Keratinocyte (primary cell): ENCODE results near the gene OR6N2. TPM values are rescaled to one million over a fixed set of nuclear protein-coding genes. Genes with fewer than 3 reads are reported as not detected.

Experiments used
- DNase-seq: peaks from one replicate; pipeline ENCODE4 v3.0.0-alpha.2; 2011; ENCODE audit warnings: low read depth, missing footprints, low spot score
- FAIRE-seq: peaks from 2 replicates; lab custom pipeline; 2011; peaks lifted over from hg19 to GRCh38; lab: Jason Lieb, UNC
- H2AFZ ChIP-seq: 2 replicates; pipeline ENCODE4 v1.6.0; 2012; ENCODE audit warnings: low read length, control low read depth, inconsistent platforms; ENCODE audit not compliant: control insufficient read depth
- H3K27ac ChIP-seq: 2 replicates; pipeline ENCODE4 v1.5.1; 2011; ENCODE audit warnings: low read length; ENCODE audit not compliant: control insufficient read depth, insufficient read depth
- H3K27me3 ChIP-seq: 3 replicates; pipeline ENCODE4 v1.6.0; 2011; ENCODE audit warnings: low read length; ENCODE audit not compliant: control insufficient read depth, insufficient read depth; ENCODE audit errors: extremely low read depth
- H3K36me3 ChIP-seq, 2 experiments: 2 replicates in 1 of 2; 3 replicates in 1 of 2; pipeline ENCODE4 v1.5.1; 2011; ENCODE audit warnings: low read length in 2 of 2, mild to moderate bottlenecking in 1 of 2; ENCODE audit not compliant: control insufficient read depth in 2 of 2, insufficient read depth in 2 of 2; ENCODE audit errors: extremely low read depth in 1 of 2
- H3K4me1 ChIP-seq: 3 replicates; pipeline ENCODE4 v1.5.1; 2011; ENCODE audit warnings: low read length; ENCODE audit not compliant: control insufficient read depth, insufficient read depth; ENCODE audit errors: extremely low read depth
- H3K4me2 ChIP-seq: 3 replicates; pipeline ENCODE4 v1.6.0; 2011; ENCODE audit warnings: low read depth, low read length; ENCODE audit not compliant: control insufficient read depth, insufficient read depth; ENCODE audit errors: extremely low read depth
- H3K4me3 ChIP-seq, 3 experiments: fragments of 200-600 bp in 1 of 3; sonication (generic) in 1 of 3; 2 replicates in 2 of 3; 3 replicates in 1 of 3; pipeline ENCODE4 v1.5.1; 2011 to 2016; ENCODE audit warnings: low read length in 3 of 3, mild to moderate bottlenecking in 3 of 3, control low read depth in 2 of 3, inconsistent platforms in 1 of 3, low read depth in 1 of 3, mixed read lengths in 1 of 3, mixed run types in 1 of 3, moderate library complexity in 1 of 3; ENCODE audit not compliant: control insufficient read depth in 2 of 3, insufficient read depth in 2 of 3; ENCODE audit errors: extremely low read depth in 1 of 3
- H3K79me2 ChIP-seq: 2 replicates; pipeline ENCODE4 v1.6.0; 2012; ENCODE audit warnings: low read length; ENCODE audit not compliant: control insufficient read depth, insufficient read depth
- H3K9ac ChIP-seq: 3 replicates; pipeline ENCODE4 v1.6.0; 2011; ENCODE audit warnings: low read length; ENCODE audit not compliant: control insufficient read depth, insufficient read depth; ENCODE audit errors: extremely low read depth
- H3K9me1 ChIP-seq: 3 replicates; pipeline ENCODE4 v1.6.0; 2011; ENCODE audit warnings: low read length; ENCODE audit not compliant: control insufficient read depth, insufficient read depth; ENCODE audit errors: extremely low read depth
- H3K9me3 ChIP-seq: 2 replicates; pipeline ENCODE4 v1.5.1; 2012; ENCODE audit warnings: low read depth, low read length; ENCODE audit not compliant: control insufficient read depth
- H4K20me1 ChIP-seq: 3 replicates; pipeline ENCODE4 v1.6.0; 2011; ENCODE audit warnings: low read length; ENCODE audit not compliant: control insufficient read depth, insufficient read depth; ENCODE audit errors: extremely low read depth
- CTCF ChIP-seq, 3 experiments: IDR thresholded peaks in 1 of 3; conservative IDR thresholded peaks in 1 of 3; optimal IDR thresholded peaks in 1 of 3; 2 replicates in 2 of 3; 3 replicates in 1 of 3; pipeline versions ENCODE3 to v1.5.1; 2011; ENCODE audit warnings: low read length in 3 of 3, mild to moderate bottlenecking in 3 of 3, moderate library complexity in 2 of 3, control low read depth in 1 of 3, inconsistent platforms in 1 of 3; ENCODE audit not compliant: insufficient read depth in 2 of 3; ENCODE audit errors: extremely low read depth in 1 of 3
- EZH2 ChIP-seq: IDR thresholded peaks from one replicate; pipeline ENCODE4 v1.6.1; 2012; ENCODE audit warnings: inconsistent platforms, mild to moderate bottlenecking, low read length, moderate library complexity
- dilution Hi-C: fragments of 300-500 bp; cut with MboI; formaldehyde crosslinking; loops from one replicate; pipeline ENCODE4 v1.7.0; 2020; ENCODE audit warnings: low sequenced_read_pairs; ENCODE audit not compliant: extremely low pct_ligation_motif_present
- polyA plus RNA-seq, 5 experiments: library from polyadenylated mRNA; depleted of rRNA in 3 of 5; stranded (reverse) in 3 of 5; stranded (forward) in 1 of 5; unstranded in 1 of 5; fragments of >200 nt; gene quantifications; 1 replicate in 1 of 5; 2 replicates in 3 of 5; 3 replicates in 1 of 5; pipeline versions ENCODE4 v1.2.1 to v1.2.3, GENCODE V29; 2011 to 2012; ENCODE audit warnings: missing spikeins in 2 of 5, low read depth in 1 of 5, low replicate concordance in 1 of 5

Gene OR6N2
- polyA plus RNA-seq, 1 donor (not counting 4 experiments of a cell fraction or from before 2014, with no cell fraction given): not detected

- Histone ChIP-seq H3K4me2 (no peak overlapping the region), H3K27ac (no peak overlapping the region), H3K27me3 (no peaks in the 10 kb centered on the region), H4K20me1 (no peaks in the 10 kb centered on the region), H2AFZ (no peak overlapping the region), H3K9me1 (no peaks in the 10 kb centered on the region), H3K9me3 (no peaks in the 10 kb centered on the region), H3K36me3 (no peaks in the 10 kb centered on the region), H3K9ac (no peak overlapping the region), H3K4me1 (no peaks in the 10 kb centered on the region), H3K4me3 (no peak overlapping the region), H3K79me2 (no peaks in the 10 kb centered on the region)
- DNase-seq (no peak), FAIRE-seq (no peak)
- dilution Hi-C loops: no loop called here
- TF ChIP-seq CTCF (optimal IDR thresholded peaks at IDR 0.05 in 1 of 3, IDR thresholded peaks at IDR 0.05 in 1 of 3, conservative IDR thresholded peaks at IDR 0.05 in 1 of 3; ENCODE audit: extremely low read depth in 1 of 3, insufficient read depth in 2 of 3, low read length in 3 of 3): no peak
- TF ChIP-seq EZH2: no peak
These were observed 45.2 kb downstream of the OR6N2 start for GRCh38 chr1:158735848-158736247.

- dilution Hi-C loops: no loop called here
These were observed 48.5 kb downstream of the OR6N2 start for GRCh38 chr1:158732524-158732923.

More at GRCh38 chr1:158732524-158732923, 48.5 kb downstream of the OR6N2 start:
- no peaks in the 10 kb centered on the region for H3K4me1 ChIP-seq
- DNase-seq (no peak), FAIRE-seq (no peak)
- H3K4me3 ChIP-seq: no peak overlapping the region
- no peaks in the 10 kb centered on the region for H3K36me3 ChIP-seq
- no peaks in the 10 kb centered on the region for H3K9me3 ChIP-seq
- H4K20me1 ChIP-seq: no peaks in the 10 kb centered on the region
- TF ChIP-seq CTCF (optimal IDR thresholded peaks at IDR 0.05 in 1 of 3, IDR thresholded peaks at IDR 0.05 in 1 of 3, conservative IDR thresholded peaks at IDR 0.05 in 1 of 3; ENCODE audit: extremely low read depth in 1 of 3, insufficient read depth in 2 of 3, low read length in 3 of 3): no peak
- no peak for TF ChIP-seq EZH2
- no peak overlapping the region for H2AFZ ChIP-seq
- H3K79me2 ChIP-seq: no peaks in the 10 kb centered on the region
- no peak overlapping the region for H3K9ac ChIP-seq
- H3K27me3 ChIP-seq: no peaks in the 10 kb centered on the region
- no peaks in the 10 kb centered on the region for H3K9me1 ChIP-seq
- H3K4me2 ChIP-seq: no peak overlapping the region
- no peak overlapping the region for H3K27ac ChIP-seq
